Endothelial cell of umbilical vein (primary cell): ENCODE measurements around the gene RIMKLB.

ENCODE experiments used
- EZH2 ChIP-seq: IDR thresholded peaks from 2 replicates; pipeline ENCODE4 v1.6.1; 2012; ENCODE audit warnings: borderline replicate concordance, low read depth, mild to moderate bottlenecking, moderate library complexity, low read length, inconsistent platforms; ENCODE audit not compliant: severe bottlenecking
- POLR2AphosphoS5 ChIP-seq: IDR thresholded peaks from 2 replicates; pipeline ENCODE4 v1.6.1; 2012; ENCODE audit warnings: low read depth, mild to moderate bottlenecking, control low read depth, low read length, moderate library complexity; ENCODE audit not compliant: insufficient read depth
- TF ChIP-seq, protein P1 (sequence below), 2 donors: IDR thresholded peaks; 1 replicate in 1 of 2; 2 replicates in 1 of 2; pipeline ENCODE4 v1.5.1; 2011; ENCODE audit warnings: low read length in 2 of 2, mild to moderate bottlenecking in 2 of 2, moderate library complexity in 2 of 2, control low read depth in 1 of 2, inconsistent platforms in 1 of 2, low read depth in 1 of 2; ENCODE audit not compliant: insufficient read depth in 1 of 2; ENCODE audit errors: extremely low read depth in 1 of 2

- TF ChIP-seq, protein P1, sequence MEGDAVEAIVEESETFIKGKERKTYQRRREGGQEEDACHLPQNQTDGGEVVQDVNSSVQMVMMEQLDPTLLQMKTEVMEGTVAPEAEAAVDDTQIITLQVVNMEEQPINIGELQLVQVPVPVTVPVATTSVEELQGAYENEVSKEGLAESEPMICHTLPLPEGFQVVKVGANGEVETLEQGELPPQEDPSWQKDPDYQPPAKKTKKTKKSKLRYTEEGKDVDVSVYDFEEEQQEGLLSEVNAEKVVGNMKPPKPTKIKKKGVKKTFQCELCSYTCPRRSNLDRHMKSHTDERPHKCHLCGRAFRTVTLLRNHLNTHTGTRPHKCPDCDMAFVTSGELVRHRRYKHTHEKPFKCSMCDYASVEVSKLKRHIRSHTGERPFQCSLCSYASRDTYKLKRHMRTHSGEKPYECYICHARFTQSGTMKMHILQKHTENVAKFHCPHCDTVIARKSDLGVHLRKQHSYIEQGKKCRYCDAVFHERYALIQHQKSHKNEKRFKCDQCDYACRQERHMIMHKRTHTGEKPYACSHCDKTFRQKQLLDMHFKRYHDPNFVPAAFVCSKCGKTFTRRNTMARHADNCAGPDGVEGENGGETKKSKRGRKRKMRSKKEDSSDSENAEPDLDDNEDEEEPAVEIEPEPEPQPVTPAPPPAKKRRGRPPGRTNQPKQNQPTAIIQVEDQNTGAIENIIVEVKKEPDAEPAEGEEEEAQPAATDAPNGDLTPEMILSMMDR (IDR thresholded peaks at IDR 0.05; ENCODE audit: extremely low read depth in 1 of 2, insufficient read depth in 1 of 2, low read depth in 1 of 2, low read length in 2 of 2), result no peak
- TF ChIP-seq EZH2 (no peak), POLR2AphosphoS5 (no peak)
Observed at GRCh38 chr12:8832500-8832899, 134.7 kb downstream of the RIMKLB start.
